ENCODE measurements around the gene CLCN7. TPM values are rescaled to one million over a fixed set of nuclear protein-coding genes. Genes with fewer than 3 reads are reported as not detected.

The CLCN7 gene
- total and polyA plus RNA-seq, 9 of the 15 experiments (the other 6 are each of a cell fraction or from before 2014, with no cell fraction given) = 0.06 to 126 (median 18.7) TPM

DNA sequence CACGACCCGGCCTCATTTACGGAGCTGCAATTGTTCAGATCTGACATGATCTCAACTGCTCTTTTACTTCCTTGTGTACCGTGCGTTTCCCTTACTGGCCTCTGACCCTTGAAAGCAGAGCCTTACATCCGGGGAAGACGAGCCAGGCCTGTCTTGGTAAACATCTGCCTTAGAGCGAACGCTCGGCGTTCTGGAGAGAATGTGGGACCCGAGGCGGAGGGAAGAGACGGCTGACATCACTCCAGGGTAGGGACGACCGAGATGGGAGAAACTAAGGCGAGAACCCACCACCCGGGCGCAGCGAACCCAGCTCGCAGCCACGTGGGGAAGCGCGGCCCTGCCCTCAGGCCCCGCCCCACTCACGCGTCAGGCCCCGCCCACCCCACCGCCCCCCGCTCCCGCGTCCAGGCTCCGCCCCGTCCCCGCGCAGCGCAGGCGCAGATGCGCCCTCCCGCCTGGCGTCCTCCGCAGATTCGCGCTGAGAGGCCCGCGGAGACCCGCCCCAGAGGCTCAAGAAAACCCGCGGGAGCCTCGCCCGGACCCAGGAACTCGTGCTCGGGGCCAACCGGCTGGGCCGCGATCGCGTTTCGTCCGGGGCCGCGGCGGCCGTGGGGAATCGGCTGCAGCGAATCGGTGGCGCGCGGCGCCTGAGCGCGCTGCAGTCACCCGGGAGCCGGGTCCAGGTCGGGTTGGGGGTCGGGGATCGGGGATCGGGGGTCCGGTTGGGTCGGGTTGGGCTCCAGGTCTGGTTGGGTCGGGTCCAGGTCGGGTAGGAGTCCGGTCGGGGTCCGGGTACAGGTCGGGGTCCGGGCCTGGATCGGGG lies 18.3 kb upstream of the CLCN7 start, which contains the start of gene TELO2 (continued):
- TF ChIP-seq, protein P1, sequence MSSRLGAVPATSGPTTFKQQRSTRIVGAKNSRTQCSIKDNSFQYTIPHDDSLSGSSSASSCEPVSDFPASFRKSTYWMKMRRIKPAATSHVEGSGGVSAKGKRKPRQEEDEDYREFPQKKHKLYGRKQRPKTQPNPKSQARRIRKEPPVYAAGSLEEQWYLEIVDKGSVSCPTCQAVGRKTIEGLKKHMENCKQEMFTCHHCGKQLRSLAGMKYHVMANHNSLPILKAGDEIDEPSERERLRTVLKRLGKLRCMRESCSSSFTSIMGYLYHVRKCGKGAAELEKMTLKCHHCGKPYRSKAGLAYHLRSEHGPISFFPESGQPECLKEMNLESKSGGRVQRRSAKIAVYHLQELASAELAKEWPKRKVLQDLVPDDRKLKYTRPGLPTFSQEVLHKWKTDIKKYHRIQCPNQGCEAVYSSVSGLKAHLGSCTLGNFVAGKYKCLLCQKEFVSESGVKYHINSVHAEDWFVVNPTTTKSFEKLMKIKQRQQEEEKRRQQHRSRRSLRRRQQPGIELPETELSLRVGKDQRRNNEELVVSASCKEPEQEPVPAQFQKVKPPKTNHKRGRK (tag; IDR thresholded peaks at IDR 0.05) = no peak
- TF ChIP-seq, protein P2, sequence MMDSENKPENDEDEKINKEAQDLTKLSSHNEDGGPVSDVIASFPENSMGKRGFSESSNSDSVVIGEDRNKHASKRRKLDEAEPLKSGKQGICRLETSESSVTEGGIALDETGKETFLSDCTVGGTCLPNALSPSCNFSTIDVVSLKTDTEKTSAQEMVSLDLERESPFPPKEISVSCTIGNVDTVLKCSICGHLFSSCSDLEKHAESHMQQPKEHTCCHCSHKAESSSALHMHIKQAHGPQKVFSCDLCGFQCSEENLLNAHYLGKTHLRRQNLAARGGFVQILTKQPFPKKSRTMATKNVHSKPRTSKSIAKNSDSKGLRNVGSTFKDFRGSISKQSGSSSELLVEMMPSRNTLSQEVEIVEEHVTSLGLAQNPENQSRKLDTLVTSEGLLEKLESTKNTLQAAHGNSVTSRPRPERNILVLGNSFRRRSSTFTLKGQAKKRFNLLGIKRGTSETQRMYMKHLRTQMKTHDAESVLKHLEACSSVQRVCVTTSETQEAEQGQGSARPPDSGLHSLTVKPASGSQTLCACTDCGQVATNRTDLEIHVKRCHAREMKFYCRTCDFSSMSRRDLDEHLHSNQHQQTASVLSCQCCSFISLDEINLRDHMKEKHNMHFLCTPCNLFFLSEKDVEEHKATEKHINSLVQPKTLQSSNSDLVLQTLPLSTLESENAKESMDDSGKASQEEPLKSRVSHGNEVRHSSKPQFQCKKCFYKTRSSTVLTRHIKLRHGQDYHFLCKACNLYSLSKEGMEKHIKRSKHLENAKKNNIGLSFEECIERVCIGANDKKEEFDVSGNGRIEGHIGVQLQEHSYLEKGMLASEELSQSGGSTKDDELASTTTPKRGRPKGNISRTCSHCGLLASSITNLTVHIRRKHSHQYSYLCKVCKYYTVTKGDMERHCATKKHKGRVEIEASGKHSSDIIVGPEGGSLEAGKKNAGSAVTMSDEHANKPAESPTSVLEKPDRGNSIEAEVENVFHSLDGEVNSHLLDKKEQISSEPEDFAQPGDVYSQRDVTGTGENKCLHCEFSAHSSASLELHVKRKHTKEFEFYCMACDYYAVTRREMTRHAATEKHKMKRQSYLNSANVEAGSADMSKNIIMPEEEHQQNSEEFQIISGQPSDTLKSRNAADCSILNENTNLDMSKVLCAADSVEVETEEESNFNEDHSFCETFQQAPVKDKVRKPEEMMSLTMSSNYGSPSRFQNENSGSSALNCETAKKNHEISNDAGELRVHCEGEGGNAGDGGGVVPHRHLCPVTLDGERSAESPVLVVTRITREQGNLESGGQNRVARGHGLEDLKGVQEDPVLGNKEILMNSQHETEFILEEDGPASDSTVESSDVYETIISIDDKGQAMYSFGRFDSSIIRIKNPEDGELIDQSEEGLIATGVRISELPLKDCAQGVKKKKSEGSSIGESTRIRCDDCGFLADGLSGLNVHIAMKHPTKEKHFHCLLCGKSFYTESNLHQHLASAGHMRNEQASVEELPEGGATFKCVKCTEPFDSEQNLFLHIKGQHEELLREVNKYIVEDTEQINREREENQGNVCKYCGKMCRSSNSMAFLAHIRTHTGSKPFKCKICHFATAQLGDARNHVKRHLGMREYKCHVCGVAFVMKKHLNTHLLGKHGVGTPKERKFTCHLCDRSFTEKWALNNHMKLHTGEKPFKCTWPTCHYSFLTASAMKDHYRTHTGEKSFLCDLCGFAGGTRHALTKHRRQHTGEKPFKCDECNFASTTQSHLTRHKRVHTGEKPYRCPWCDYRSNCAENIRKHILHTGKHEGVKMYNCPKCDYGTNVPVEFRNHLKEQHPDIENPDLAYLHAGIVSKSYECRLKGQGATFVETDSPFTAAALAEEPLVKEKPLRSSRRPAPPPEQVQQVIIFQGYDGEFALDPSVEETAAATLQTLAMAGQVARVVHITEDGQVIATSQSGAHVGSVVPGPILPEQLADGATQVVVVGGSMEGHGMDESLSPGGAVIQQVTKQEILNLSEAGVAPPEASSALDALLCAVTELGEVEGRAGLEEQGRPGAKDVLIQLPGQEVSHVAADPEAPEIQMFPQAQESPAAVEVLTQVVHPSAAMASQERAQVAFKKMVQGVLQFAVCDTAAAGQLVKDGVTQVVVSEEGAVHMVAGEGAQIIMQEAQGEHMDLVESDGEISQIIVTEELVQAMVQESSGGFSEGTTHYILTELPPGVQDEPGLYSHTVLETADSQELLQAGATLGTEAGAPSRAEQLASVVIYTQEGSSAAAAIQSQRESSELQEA (IDR thresholded peaks at IDR 0.05; ENCODE audit: low read depth) = no peak
- TF ChIP-seq KLF16 (IDR thresholded peaks at IDR 0.05) = no peak
- TF ChIP-seq MTA2 (IDR thresholded peaks at IDR 0.05; ENCODE audit: low read depth) = no peak
- TF ChIP-seq ZZZ3 (IDR thresholded peaks at IDR 0.05) = no peak
- TF ChIP-seq NR3C1 (CRISPR knock-in tag; IDR thresholded peaks at IDR 0.05) = no peak
- TF ChIP-seq TCF7L2 (IDR thresholded peaks at IDR 0.05; ENCODE audit: low read depth, low read length) = no peak
- no peak for TF ChIP-seq KAT8 (IDR thresholded peaks at IDR 0.05; ENCODE audit: low read depth)
- no peak for TF ChIP-seq ELF4 (CRISPR knock-in tag; IDR thresholded peaks at IDR 0.05)
- no peak for TF ChIP-seq PTTG1 (tag; IDR thresholded peaks at IDR 0.05; ENCODE audit: low read depth)
- no peak for TF ChIP-seq ZC3H4 (CRISPR knock-in tag; IDR thresholded peaks at IDR 0.05; ENCODE audit: borderline replicate concordance)
- no peak for TF ChIP-seq SNIP1 (IDR thresholded peaks at IDR 0.05; ENCODE audit: low read depth)
- no peak for TF ChIP-seq PYGO2 (tag; IDR thresholded peaks at IDR 0.05)
- TF ChIP-seq CHD4 (IDR thresholded peaks at IDR 0.05; ENCODE audit: insufficient read depth, insufficient replicate concordance, low read depth, low read length, poor library complexity, severe bottlenecking) = no peak
- TF ChIP-seq, protein P3, sequence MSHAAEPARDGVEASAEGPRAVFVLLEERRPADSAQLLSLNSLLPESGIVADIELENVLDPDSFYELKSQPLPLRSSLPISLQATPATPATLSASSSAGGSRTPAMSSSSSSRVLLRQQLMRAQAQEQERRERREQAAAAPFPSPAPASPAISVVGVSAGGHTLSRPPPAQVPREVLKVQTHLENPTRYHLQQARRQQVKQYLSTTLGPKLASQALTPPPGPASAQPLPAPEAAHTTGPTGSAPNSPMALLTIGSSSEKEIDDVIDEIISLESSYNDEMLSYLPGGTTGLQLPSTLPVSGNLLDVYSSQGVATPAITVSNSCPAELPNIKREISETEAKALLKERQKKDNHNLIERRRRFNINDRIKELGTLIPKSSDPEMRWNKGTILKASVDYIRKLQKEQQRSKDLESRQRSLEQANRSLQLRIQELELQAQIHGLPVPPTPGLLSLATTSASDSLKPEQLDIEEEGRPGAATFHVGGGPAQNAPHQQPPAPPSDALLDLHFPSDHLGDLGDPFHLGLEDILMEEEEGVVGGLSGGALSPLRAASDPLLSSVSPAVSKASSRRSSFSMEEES (CRISPR knock-in tag; IDR thresholded peaks at IDR 0.05) = no peak

Measured in K562 (cell line).